HG03280 (cell line): ENCODE results near the gene CCL23.
"Not testable (repeated sequence)": the region's sequence is repeated elsewhere in the genome, so short reads cannot be mapped to it uniquely, and the experiment has no call there.

Experiments used
- ATAC-seq: cut with Tn5 transposase; IDR thresholded peaks from one replicate; pipeline ENCODE4 v1.9.1; 2021; ENCODE audit warnings: mild to moderate bottlenecking, moderate library complexity; ENCODE audit not compliant: unreplicated experiment

Gene CCL23

DNA sequence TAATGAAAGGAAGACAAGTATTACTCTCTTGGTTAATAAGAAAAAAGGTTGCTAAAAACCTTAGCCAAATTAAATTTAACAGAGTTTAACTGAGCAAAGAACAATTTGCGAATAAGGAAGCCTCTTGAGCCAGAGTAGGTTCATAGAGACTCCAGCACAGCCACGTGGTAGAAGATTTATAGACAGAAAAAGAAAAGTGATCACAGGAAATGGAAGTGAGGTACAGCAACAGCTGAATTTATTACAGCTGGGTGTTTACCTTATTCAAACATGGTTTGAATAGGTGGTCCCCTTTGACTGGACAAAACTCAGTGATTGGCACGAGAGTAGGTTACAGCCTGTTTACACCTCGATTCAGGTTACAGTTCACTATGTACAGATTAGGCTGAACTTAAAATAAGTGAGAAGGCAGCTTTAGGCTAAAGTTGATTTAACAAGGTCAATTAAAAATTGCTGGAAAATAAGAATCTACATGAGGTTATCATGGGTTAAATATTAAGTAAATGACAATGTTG is 13.1 kb downstream of the CCL23 start:
- ATAC-seq: no peak

DNA sequence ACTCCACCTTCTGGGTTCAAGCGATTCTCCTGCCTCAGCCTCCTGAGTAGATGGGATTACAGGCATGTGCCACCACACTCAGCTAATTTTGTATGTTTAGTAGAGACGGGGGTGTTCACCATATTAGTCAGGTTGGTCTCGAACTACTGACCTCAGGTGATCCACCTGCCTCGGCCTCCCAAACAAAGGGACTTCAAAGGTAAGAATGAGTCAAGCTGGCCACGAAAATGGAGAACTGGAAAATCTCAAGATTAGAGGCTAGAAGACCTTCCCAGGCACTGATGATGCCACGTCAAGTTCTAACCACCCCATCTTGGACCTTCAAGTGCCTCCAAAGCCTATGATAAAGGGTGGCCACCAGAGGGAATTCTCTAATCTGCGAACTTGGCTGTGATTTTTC is 15.1 kb downstream of the CCL23 start:
- ATAC-seq: no peak

DNA sequence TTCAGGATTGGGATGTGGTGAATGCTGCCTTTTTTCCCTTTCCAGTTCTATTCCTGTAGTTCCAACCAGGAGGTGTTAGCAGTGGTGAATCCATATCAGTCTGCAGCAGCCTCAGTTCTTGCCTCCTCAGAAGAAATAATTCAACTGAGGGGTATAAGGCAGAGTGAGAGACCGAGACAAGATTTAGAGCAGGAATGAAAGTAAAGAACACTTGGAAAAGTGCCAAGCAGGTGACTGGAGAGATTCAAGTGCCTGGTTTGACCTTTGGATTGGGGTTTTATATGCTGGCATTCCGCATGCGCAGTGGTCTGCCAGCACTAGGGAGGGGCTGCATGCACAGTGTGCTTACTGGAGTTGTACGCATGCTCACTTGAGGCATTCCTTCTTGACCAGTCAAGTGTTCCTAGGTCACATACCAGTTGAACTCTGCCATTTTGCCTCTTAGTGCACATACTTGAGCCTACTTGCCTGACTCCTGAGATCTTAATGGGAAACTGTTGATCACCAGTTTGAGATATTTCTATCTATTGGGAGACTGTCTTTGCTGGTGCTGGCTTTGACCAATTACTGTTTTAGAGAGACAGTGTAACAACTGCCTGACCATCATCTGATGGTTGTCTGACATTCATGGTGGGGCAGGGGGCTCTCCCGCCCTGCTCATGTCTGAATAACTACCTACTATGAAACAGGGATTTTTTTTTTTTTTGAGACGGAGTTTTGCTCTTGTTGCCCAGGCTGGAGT is 15.7 kb downstream of the CCL23 start:
- ATAC-seq: no peak

DNA sequence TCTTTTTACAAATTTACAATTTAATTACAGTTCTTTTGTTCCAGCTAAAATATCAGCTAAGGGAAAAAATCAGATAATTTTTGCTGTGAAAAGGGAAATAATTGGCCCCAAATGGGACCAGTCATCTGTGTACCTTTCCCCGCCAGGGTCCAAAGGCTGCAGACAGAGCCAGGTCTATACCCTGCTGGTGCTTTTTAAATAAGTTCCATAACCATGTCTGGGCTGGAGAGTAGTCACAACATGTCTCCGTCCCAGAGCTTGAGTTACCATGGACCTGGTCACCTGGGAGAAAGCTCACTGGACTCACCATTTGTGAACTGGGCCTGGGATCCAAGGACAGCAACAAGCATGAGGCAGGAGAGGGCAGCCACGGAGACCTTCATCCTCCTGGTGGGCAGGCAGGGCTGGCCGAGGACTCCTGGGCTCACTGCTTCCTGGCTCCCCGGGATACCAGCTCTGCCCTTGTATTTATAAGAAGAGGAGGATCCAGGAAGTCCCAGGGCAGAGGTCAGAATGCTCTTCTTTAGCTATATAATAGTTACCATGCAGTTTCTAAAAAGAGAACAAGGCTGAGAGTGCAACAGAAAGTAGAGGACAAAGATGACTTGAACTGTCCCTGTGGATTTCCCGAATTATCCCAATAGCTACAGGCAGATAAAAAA is 16.5 kb downstream of the CCL23 start, which contains the start of gene CCL15:
Gene CCL15 (minus strand): TSS at position 444 of the 662 bp plus-strand sequence. CDS start 61 bp downstream, at position 383.
- no peak for ATAC-seq

DNA sequence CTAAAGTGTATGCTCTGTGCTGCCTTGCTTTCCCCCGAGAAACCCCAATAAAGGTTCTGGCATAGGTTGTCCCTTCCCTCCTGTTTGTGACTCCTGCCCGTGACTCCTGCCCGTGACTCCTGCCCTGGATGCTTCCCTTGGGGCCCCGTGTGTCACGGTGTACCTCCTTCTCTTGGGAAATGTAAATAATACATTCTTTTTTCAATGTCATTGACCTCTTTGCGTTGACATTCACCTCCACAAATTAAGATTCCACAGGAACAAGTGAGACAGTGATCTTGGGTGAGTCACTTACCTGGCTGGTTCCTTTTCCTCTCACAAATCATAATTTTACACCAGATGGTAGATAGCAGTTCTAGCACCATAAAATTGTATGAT is 17.1 kb downstream of the CCL23 start:
- ATAC-seq: no peak

DNA sequence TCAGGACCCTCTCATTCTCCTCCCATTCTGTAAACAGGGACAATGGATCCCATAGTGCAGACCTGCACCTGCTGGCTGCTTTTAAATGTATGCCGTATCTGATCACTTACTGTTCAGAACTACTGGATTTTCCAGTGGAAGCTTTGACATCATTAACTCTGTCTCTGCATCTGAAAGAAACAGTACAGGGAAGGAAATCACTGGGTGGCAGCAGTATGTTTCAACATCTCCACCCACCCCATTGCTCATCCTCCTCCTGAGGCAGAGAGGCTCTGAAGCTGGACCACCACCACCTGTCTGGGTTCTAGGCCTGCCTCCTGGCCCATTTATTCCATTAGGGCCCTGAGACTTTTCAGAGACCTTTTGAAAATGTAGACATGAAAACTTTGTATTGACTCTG is 19.0 kb downstream of the CCL23 start:
- ATAC-seq: no peak

DNA sequence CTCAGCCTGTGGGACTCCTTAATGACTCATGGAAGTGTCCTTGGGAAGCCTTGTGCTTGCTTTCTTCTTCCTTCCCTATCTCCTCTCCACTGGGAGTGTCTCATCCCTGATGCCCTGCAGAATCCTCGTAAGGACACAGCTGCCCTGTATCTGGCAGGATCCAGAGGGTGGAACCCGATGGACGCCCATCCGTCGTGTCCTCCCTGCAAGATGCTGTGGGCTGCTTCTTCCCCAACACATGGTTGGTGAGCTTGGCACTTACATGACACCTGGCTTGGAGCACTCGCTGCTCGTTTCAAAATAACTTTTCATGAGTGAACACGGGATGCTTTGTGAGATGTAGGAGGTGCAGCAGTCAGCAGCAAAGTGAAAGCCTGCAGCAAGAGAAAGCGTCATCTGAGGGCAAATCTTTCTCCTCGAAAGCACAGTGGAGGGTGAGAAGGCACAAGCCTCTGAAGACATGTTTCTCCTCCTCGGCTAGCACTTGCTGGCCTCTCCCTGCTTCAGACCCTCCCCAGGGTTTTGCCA is 19.7 kb downstream of the CCL23 start:
- ATAC-seq: no peak

DNA sequence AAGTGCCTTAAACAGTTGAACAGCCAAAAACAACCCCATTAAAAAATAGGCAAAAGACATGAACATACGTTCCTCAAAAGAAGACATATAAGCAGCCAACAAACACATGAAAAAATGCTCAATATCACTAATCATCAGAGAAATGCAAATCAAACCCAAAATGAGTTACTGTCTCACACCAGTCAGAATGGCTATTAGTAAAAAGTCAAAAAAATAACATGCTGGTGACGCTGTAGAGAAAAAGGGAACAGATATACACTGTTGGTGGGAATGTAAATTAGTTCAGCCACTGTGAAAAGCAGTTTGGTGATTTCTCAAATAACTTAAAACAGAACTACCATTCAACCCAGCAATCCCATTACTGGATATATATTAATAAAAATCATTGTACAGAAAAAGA is 22.4 kb downstream of the CCL23 start:
- not testable (repeated sequence) for ATAC-seq

DNA sequence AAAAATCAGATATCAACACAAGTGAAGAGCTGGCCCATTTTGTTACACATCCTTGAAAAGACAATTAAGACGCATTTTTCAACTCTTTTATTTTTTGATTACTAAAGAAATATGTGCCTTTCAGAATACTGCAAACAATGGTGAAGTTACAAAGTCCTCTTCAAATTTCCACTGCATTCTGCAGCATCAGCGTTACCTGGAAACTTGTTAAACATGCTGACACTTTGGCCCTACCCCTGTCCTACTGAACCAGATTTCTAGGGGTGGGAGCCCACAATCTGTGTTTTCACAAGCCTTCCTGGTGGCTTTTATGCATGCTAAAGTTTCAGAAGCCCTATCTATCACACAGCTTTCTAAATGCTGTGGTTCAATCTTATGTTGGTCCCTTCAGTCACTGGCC is 26.7 kb downstream of the CCL23 start:
- no peak for ATAC-seq

DNA sequence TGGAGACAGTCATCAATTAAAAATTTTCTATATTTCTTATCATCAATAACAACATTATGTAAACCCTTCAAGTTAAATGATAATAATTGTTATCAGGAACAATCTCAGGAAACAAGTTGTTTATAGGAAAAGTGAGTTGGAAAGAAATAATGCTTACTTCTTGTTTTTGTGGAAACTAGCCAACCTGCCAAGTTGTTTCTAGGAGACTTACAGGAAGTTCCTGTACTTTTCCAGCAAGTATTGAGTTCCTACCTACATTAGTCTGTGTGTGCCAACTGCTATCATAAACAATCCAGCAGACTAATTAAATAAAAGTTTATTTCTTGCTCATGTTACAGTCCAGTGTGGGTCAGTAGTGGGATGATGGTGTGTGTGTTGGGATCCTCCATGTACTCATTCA is 29.6 kb downstream of the CCL23 start:
- ATAC-seq: no peak

DNA sequence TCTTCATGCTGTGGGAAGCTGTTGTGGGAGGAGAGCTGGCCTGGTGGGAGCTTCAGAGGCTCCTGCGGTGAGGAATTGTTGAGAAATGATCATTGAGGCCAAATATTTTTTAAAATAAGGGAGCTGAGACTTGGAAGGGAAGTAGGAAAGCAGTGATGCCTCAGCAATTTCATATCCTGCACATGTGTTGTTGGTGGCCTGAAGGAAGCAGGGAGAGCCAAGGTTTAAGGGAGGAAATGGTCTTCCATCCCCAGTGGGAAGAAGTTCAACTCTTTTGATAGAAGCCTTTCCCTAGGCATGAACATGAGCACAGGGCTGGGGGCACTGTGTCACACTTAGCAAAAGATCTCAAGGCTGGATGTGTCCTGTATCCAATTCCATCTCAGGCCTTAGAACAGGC is 31.1 kb downstream of the CCL23 start, which contains the start of gene CCL14:
Gene CCL14 (minus strand): TSS at position 87 of the 400 bp plus-strand sequence. CDS start 80 bp downstream, at position 7.
- no peak for ATAC-seq

DNA sequence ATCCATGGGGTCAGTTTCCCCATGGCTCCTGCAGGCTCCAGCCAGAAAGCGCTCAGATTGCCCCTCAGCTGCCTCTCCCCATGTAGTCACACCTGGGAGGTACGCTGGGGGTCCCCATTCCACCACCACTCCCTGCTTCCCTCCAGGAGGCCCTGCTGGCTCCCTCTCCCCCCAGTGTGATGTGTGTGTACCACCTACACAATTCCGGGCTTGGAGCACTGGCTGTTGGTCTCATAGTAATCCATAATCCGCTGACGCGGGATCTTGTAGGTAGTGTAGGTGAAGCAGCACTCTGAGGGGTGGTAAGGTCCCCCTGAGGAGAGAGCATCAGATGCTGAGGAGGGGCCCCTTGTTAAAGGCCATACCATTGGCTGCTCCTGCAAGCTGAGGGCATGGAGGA is 33.6 kb downstream of the CCL23 start:
- ATAC-seq: no peak

DNA sequence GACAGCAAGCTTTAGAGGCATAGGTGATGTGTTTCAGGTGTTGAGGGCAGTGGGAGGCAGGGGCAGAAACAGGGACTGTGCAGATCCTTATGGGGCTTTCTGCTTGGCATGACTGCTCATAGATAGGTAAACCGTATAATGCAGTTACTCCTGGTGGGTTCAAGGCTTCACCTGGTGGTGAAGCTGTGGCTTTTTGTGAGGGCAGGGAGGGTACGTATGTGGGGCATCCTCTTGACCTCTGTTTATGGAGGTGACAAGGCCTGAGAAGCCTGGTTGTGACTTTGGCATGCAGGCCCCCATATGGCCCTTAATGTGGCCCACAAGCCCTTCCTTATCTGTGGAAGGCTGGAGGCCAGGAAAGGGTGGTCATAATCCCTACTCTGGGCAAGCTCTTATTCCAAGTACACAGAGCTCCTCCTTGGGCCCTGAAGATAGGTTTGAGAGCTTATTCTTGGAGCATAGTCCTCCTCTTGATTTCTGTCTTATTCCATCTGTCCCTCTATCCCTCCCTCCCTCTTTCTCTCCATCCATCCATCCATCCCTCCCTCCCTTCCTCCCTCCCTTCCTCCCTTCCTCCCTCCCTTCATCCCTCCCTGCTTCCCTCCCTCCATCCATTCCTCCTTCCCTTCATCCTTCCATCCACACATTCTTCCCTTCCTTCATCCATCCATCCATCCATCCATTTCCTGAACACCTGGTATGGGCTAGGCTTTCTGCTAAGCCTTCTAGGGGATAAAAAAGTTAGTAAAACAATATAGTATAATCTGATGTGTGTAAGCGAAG is 35.2 kb downstream of the CCL23 start:
- ATAC-seq: no peak

DNA sequence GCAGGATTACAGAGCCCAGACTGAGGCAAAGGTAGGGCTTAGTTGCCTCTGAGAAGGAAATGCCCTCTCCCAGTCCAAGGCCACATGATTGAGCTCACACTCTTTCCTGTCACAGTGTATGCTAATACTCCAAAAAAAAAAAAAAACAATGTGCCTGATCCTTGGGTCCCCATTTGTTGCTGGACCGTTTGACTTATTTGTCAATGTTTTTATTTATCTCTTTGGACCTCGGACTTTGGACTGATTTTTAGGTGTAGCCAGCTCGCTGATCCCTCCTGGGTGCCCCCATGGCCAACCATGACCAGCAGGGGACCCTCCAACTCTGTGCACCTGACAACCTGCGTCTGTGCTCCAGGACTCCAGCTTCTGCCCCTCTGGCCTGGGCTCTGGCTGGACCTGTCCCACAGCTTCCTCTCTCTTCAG is 35.9 kb downstream of the CCL23 start:
- ATAC-seq: no peak

DNA sequence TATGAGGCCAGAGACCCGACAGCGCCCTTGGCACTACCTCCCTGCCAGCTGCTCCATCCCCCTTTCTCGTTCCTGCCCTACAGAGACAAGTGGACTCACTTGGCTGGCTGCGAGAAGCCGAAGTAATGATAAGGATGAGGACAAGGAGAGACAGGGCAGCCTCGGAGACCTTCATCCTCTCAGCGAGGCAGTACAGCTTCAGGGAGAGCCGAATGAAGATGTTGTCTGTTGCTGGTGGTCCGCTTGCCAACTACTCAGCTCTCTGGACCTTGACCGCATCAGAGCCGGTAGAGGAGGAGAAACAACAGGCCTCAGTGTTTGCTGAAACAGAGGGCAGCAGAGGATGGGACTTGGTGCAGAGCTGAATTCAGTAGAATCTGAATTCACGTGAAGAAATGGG is 36.5 kb downstream of the CCL23 start, which contains the start of gene CCL16:
Gene CCL16 (minus strand): TSS at position 252 of the 400 bp plus-strand sequence. CDS start 77 bp downstream, at position 175.
- no peak for ATAC-seq

DNA sequence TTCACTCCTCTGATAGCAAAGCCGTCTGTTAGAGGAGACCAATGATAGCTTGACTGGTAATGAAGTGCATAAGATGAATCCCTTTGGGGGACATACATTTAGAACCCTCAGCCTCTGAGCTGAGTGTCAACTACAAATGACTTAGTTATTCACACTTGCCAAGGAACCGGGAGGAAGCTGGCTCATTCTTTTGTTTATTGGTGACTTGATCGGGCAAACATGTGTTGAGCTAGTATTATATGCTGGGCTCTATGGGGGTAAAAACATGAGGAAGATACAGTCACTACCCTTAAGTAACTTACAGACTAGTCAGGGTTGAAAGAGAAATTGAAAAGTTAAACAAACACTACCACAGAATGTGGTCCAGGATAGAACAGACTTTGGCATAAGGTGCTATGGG is 39.4 kb downstream of the CCL23 start:
- ATAC-seq: no peak

DNA sequence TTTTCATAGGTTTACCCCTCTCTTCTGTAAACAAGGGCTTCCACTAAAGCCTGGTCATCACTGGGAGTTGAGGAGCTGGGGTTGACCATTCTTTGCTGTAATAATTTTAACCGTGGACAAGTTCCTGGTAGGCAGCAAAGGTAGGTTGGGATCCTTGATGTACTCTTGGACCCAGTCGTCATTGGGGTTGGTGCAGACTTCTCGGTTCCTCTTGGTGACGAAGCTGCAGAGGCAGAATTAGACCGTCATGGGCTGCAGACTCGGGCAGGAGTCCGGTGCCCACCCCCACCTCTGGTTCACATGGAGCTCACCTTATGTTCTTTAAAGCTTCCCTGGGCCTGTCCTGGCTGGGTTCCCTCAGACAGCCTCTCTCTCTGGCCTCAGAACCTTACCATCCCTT is 40.3 kb downstream of the CCL23 start:
- no peak for ATAC-seq

DNA sequence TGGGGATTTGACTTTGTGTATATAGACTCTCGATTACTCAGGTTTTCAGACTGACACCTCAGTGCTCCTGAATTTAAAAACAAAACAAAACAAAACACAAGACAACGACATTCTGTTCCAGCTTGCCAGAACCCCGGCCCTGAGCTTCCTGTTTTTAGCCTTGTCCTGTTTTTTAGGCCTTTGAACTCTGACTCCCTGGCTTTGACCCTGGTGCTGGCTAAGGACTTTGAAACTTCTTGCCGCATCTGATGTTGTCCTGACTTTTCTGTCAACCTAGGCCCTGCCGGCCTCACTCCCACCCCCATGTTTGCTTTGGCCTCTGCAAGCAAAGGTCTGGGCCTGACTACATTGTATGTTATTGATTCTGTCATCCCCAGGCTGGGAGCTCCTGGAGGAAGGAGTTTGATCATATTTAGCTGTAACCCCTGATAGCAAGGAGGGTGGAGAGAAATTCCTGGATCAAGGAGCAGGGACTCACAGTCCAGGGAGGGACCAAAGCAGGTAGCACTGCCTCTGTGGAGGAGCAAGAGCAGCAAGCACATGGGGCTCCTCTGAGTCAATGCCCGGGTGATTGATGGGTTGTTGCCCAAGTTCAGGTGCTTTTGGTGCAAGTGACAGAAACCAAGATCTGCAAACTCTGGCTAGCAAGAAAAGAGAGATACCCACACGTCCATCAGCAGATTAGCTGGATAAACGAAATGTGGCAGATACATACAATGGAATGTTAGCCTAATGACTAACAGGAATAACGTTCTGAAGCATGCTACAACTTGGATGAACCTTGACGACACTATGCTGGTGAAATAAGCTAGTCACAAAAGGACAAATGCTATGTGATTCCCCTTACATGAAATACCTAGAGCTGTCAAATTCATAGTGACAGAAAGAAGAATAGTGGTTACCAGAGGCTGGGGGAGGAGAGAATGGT is 44.2 kb downstream of the CCL23 start:
- no peak for ATAC-seq

DNA sequence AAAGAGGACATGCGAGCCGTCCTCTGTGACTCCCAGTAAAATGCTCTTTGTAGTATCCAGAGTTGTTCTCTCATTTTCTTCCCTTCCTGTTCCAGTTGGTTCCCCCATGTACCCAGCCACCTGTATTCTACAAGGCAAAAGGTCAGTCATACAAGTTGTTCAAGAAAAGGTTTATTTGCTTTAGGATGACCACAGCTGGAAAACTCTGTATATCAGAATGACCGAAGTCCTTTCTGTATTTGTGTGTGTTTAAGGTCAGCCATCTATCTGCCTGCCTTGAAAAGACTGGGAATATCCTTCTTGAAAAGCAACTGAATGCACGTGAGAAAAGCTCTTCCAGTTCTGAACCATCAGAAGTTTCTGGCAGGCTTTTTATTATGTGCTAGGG is 44.8 kb downstream of the CCL23 start:
- no peak for ATAC-seq

DNA sequence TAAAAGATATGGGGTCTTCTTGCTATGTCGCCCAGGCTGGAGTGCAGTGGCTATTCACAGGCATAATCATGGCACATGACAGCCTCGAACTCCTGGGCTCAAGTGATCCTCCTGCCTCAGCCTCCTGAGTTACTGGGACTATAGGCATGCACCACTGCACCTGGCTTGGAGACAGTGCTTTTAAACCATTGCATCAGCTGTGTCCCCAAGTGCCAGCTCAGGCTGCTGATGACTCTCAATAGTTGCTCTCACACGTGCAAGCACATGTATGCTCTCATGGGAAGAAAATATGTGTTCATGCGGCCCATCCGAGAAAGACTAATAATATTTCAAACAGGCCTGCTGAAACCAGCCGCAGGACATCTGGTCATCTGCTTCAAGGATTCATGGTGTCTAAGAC is 45.2 kb downstream of the CCL23 start:
- no peak for ATAC-seq
